Right kidney (tissue), 1 donor: ENCODE measurements around the gene TRPC4AP.
"Not testable (repeated sequence)": the region's sequence is repeated elsewhere in the genome, so short reads cannot be mapped to it uniquely, and the experiment has no call there.

Source experiments
- DNase-seq: peaks from one replicate; pipeline ENCODE4 v3.0.0-alpha.2; 2016

Gene TRPC4AP

DNA sequence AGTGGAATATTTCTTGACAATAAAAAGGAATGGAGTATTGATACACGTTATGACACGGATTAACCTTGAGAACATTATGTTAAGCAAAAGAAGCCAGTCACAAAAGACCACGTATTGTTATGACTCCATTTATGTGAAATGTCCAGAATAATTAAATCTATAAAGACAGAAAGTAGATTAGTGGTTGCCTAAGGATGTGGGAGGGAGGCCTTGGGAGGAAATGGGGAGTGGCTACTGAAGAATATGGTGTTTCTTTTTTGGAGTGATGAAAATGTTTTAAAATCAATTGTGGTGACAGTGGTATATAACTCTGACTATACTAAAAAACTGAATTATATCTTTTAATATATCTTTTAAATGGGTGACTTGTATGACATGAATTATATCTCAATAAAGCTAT is 30.1 kb downstream of the TRPC4AP start:
- DNase-seq, result no peak

DNA sequence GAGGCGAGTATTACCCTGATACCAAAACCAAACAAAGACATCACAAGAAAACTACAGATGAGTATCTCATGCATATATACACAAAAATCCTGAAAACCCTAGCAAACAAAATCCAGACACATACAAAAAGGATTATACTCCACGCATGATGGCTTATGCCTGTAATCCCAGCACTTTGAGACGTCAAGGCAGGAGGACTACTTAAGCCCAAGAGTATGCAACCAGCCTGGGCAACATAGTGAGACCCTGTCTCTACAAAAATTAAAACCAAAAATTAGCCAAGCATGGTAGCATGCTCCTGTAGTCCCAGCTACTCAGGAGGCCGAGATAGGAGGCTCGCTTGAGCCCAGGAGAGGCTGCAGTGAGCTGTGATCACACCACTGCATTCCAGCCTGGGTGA is 32.4 kb downstream of the TRPC4AP start:
- DNase-seq, result no peak

DNA sequence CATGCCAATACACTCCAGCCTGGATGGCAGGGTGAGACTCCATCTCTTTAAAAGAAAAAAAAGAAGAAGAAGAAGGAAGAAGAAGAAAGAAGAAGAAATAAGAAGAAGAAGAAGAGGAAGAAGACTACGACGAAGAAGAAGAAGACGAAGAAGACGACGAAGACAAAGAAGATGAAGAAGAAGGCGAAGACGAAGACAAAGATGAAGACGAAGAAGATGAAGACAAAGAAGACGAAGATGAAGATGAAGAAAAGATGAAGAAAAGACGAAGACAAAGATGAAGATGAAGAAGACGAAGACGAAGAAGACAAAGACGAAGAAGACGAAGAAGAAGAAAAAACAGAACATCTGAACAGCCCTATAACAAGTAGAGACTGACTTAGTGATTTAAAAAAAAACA is 33.0 kb downstream of the TRPC4AP start:
- DNase-seq, result no peak

DNA sequence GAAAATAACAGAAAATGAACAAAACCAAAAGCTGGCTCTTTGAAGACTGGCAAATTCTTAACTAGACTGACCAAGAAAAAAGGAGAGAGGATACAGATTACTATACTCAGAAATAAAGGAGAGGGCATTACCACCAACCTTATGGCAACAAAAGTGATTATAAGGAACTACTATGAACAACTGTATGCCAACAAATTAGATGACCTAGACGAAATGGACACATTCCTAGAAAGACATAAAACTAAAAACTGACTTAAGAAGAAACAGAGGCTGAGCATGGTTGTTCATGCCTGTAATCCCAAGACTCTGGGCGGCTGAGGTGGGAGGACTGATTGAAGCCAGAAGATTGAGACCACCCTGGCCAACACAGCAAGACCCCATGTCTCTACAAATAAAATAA is 33.5 kb downstream of the TRPC4AP start:
- DNase-seq, result no peak

DNA sequence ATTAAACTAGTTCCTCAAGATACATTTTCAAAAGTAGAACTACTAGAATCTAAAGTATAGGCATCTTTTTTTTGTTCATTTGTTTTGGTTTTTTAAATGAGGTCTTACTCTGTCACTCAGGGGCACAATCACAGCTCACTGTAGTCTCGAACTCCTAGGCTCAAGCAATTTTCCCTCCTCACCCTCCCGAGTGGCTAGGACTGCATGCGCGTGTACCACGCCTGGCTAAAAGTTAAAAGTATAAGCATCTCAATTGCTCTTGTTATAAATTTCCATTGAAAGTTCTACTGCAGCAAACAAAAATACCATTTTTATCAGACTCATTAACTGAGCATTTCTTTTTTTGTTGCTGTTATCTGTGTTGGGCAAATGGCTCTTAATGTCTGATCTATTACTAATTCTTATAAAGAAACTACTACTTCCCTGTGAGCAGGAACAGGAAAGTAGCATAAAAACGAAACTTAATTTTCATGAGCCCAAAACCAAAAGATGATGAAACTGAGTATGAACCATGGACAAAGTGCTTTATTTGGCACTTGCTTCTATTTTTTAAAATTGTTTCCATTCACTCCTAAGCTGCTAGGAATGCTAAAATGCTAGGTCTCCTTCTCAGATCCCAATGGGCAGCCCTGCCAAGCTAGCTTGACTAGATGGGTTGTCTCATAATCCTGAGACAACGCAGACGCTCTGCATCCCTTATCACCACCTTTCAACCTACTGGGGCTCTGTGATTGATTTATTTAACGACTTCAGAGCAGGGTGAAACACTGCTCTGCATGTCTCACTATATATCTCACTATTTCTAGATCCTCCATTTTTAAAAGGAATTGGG is 36.9 kb downstream of the TRPC4AP start:
- no peak for DNase-seq

DNA sequence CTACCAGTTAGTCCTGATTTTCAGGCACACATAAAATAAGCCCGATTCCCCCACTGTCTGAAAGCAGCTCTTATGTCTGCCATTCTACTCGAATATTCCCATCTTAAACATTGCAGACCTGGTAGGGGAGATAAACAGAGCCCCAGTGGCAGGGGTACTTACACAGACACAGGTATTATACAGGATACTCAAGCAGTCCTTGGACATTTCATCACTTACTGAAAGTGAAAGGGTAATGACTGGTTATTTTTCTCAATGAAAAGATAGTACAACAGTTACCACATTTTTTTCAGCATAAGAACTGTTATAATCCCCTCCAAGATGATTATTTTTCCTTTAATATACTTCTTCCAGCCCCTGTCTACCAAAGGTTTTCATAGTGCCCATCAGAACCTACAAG is 37.8 kb downstream of the TRPC4AP start:
- DNase-seq, result no peak

DNA sequence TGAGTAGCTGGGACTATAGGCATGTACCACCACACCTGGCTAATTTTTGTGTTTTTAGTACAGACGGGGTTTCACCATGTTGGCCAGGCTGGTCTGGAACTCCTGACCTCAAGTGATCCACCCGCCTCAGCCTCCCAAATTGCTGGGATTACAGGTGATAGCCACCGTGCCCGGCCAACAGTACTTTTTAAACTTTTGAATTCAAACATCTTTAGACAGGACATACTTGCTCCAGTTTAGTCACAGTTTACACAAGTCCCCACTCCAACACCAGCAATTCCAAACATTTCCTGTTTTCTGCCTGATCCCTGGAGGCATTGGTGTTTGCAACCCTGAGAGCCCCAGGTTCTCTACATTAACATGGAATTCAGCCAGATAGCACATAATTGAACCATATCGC is 40.0 kb downstream of the TRPC4AP start:
- DNase-seq, result not testable (repeated sequence)

DNA sequence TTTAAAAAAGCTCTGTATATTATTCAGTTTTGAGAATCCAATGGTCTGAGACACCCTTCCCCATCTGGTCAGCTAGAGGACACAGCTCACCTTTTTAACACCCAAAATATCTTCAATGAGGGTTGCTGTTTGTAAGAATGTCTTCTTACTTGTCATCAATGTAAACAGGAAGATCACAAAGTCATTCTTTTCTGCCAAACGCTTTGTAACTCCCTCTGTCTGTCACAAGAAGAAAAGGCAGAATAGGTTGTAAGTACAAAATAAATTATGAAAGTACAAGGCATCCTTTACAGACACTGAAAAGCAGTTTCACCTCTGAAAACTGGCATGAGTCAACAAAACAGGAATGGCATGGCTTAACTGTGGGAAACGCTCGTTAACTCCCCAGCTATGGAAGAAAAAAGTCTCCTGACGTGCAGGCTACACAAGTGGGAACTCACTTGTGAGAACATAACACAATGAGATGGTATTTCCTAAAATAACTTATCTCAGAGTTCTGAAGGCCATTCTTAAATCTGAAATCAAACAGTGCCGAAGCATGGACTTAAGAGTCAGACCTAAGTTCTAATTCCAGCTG is 42.7 kb downstream of the TRPC4AP start:
- no peak for DNase-seq

DNA sequence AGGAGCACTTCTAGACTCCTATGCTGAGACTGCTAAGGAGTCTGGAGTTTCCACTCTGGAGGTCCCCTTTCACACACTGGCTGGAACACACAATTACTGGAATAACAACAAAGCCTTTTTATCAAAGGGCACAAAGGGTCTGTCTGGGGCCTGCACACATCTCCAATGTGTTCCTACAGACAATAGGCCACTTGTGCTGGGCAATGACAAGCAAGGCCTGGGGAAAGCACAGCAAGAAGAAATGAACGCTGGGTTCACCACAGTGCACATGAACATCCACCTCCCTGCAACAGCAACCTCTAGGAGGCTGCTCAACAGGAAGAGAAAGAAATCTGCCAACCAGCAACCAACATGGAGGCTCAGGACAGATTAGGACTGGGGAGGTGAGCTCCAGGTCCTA is 43.9 kb downstream of the TRPC4AP start:
- DNase-seq, result no peak

DNA sequence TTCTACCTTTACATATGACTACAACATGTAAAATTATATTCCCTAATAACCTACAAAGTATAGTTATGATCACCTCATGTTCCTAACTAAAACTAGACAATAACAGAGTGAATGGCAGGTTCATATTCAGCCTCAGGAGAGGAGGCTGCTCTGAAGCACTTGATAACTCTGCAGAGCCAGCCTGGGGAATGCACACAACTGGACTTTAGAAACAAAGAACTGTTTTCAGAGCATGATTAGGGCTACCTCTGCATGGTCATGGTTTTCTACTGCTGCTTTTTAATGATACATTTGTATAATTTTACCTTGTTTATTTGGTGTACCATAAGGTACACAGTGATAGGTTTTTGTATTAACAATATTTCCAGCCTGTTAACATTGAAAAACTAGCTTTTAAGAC is 50.3 kb downstream of the TRPC4AP start:
- no peak for DNase-seq

DNA sequence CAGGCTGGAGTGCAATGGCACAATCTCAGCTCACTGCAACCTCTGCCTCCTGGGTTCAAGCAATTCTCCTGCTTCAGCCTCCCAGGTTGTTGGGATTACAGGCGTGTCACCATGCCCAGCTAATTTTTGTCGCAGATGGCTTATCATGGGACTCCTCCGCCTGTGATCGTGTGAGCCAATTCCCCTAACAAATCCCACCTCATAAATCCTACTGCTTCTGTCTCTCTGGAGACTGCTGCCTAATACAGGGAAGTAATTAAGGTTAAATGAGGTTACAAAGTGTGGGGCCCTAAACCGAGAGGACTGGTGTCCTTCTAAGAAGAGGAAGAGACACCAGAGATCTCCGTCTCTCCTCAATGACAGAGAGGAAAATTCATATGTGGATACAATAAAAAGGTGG is 52.0 kb downstream of the TRPC4AP start:
- no peak for DNase-seq

DNA sequence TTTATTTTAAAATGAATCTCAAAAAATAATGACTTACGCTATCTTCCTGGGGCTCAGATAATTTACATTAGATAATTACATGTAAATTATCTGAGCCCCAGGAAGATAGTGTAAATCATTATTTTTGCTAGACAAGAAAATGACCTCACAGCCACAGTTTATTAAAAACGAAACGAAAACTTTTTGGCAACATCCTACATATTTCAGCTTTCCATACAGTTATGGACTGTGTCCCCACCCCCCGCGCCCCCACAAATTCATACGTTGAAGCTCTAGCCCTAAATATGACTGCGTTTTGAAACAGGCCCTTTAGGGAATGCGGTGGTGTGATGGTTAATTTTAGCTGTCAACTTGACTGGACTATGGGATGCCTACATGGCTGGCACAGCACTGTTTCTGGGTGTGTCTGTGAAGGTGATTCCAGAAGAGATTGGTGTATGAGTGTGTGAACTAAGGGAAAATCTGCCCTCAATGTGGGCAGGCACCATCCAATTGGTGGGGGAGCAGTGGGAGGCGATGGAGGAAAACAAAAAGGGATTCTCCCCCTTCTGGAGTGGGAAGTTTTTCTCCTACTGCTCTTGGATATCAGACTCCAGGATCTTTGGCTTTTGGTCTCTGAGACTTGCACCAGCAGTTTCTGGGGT is 52.6 kb downstream of the TRPC4AP start:
- DNase-seq, result no peak

DNA sequence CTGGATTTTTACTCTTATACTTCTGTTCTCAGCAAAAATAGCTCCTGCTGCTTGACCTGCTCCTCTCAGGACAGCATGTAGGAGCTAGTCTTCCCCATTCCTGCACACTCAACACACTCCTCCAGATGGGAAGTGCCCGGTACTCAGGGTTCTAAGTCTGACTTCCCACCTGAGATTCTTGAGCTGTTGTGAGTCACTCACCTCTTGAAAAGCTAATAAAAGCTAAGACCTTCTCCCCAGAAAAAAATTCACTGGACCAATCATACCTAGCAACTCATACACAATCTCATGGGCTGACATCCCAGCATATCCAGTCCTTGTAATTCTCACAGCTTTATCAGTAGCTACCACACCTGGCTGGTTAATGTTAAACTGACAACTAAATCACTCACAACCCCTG is 53.5 kb downstream of the TRPC4AP start:
- no peak for DNase-seq

DNA sequence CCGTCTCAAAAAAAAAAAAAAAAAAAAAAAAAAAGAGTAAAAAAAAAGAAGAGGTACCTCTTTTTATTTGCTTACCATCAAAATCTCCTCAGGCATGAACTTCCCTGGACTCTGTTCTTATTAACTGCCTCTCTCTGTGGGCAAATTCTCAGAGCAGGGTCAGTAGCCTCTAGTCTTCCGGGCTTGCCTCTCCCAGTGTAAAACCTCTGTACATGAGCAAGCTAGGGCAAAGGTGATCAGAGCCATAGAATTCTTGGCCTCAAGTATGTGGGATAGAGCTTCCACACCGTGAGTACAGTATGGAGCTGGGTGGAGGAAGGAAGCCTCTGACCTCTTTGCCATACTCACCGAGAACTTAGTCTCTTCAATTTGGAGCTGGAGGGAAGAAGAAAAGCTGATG is 58.5 kb downstream of the TRPC4AP start:
- DNase-seq, result no peak

DNA sequence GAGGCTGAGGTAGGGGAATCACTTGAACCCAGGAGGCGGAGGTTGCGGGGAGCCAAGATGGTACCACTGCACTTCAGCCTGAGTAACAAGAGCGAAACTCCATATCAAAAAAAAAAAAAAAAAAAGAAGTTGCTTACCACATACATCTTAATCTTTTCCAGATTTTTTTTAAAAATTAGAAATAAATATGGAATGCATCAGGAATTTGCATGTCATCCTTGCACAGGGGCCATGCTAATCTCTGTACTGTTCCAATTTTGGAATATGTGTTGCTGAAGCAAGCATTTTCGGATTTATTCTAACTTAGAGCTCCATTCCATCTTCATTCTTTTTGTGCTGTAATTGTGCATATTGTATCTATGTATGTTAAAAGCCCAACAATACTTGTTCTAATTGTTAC is 62.5 kb downstream of the TRPC4AP start:
- DNase-seq, result no peak

DNA sequence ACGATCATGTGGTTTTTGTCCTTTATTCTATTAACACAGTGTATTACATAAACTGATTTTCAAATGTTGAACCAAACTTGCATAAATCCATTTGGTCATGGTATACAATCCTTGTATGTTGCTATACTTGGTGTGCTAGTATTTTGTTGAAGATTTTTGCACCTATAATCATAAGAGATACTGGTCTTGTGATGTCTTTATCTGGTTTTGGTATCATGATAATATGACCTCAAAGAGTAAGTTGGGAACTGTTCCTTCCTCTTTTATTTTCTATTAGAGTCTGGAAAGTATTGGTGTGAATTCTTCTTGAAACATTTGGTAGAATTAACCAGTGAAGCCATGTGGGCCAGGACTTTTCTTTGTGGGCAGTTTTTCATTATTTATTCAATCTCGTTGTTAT is 65.3 kb downstream of the TRPC4AP start:
- DNase-seq, result no peak

DNA sequence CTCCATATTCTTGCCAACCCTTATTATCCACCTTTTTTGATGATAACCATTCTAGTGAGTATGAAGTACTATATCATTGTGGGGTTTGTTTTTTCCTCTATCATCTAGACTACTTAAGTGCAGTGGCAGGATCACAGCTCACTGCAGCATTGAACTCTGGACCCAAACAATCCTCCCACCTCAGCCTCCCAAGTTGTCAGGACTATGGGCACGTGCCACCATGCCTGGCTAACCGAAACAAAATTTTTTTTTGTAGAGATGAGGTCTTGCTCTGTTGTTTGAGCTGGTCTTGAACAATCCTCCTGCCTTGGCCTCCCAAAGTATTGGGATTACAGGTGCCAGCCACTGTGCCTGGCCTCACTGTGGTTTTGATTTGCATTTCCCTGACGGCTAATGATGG is 67.5 kb downstream of the TRPC4AP start:
- no peak for DNase-seq

DNA sequence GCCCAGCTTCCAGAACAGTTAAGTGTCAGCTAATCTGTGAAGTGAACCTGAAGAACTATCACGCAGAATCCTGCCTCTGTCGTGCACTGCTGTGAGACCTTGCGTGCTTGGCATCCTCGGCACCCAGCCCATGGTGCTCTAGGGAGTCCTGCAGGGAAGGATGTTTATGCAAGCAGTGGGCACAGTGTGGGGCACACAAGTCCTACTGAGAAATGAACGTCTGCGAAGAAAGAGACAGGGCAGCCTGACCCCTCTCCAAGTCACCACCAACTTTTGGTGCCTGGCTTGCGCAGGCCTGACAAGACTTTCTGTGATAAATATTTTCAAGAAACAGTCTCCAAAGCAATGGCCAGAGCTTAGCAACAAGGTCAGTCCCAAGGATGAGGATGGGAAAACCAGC is 69.0 kb downstream of the TRPC4AP start:
- no peak for DNase-seq

DNA sequence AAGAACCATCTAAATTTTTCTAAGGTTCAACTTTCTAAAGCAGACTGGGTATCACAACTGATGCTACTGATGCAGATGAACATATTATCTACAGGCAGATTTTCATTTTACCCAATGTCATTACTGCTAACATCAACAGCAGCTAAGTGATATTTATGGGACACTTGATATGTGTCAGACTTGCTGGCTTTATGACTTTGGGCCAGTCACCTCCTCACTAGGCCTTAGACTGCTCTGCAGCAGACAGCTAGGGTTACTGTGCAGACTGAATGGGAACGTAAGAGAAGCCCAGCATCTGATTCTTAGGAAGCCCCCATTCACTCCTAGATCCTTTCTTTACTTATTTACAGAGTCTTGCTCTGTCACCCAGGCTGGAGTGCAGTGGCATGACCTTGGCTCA is 70.8 kb downstream of the TRPC4AP start:
- DNase-seq, result no peak

DNA sequence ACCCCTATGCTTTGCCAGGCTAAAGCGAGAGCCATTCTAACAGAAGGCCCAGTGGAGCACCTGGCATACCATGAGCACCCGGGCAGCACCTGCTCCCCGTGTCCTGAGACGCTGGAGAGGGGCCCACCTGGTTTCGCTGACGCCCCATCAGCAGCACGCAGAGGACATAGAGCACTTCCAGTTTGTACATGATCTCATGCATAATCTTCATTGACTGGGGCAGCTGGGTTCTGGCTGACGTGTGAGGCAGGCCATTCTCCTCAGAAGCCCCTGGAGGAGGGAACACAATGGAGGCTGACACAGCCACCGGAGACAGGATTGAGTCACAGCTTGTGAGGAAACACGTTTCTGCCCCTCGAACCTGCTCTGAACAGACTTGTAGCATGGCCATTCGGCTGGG is 71.5 kb downstream of the TRPC4AP start:
- no peak for DNase-seq

DNA sequence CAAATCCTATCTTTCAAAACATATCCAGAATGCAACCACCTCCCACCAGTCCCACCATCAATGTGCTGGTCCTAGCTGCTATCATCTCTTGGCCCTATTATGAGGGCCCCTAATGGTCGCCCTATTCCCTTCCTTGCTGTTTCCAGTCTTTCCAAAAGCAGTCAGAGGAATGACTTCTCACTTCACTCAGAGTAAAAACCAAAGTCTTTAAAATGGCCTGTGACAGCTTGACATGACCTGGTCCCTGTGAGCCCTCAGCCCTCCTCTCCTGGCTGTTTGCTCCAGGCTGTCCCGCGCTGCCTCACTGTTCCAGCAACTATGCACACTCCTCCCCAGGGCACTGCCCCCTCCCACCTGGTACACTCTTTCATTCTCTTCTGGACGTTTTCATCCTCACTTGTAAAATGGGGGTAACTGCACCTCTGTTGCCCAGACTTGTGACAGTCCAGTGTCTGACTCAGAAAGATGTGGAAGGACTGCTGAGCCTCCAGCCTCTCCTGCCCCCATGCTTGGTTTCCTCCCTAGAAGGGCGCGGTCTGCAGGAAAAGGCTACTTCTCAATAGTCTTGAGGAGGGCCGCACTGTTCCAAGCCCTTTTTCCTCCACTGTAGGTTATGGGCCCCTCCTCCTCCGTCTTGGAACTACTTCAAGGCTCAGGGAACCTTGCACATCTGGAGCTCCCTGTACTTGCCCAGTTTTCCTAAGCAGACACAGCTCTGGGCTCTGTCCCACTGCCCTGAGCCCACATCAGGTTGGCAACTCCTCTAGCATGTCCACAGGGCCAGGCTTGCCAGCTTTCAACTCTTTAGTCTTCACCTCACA is 72.3 kb downstream of the TRPC4AP start:
- no peak for DNase-seq

DNA sequence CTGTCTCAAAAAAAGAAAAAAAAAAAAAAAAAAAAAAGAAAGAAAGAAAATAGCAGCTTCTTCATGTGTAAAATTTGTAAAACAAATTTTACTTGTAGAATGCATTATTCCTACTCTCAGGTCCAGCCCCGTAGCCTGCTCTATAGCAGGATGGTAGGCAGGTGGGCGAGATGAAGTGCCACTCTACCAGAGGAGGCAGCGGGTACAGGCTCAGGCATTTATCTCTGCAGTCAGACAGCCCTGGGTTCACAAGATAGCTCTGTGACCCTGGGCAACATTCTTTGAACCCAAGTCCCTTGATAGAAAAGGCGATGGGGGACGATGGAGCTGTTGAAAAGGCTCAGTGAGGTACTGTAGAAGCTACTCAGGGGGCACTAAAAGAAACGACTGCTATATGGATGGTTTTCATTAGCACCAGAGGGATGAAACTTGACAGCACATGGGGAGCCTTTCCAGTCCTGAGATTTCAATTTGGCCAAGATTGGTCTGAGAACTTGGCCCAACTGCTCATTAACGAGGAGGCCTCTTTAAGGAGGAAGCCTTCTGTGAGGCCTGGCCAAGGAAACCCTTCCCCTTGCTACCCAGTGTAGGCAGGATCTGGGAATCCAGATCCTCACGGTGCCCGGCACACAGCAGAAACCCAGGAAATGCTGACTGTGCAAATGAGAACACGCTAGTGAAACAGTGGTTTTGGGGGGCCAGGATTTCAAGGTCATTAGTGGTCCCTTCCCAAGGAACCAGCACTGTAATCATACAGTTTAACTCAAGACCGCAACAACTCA is 73.8 kb downstream of the TRPC4AP start:
- DNase-seq, result no peak
